Breast epithelium (tissue), 4 donors: Measurements from ENCODE around the gene OCEL1. TPM values are rescaled to one million over a fixed set of nuclear protein-coding genes. Genes with fewer than 3 reads are reported as not detected.

ENCODE experiments used
- DNase-seq, 2 donors: peaks; one replicate each; pipeline ENCODE4 v3.0.0-alpha.2; 2019; ENCODE audit warnings: low spot score in 2 of 2
- H3K27ac ChIP-seq, 2 donors: fragments of 200-600 bp; sonication (generic) in 1 of 2; one replicate each; pipeline ENCODE4 v1.5.1; 2016 to 2019; ENCODE audit warnings: mild to moderate bottlenecking in 1 of 2
- H3K27me3 ChIP-seq, 2 donors: fragments of 200-600 bp; sonication (generic) in 1 of 2; one replicate each; pipeline versions ENCODE4 v1.5.1 to v1.6.0; 2017 to 2019; ENCODE audit warnings: control low read depth in 1 of 2, mild to moderate bottlenecking in 1 of 2
- H3K36me3 ChIP-seq: fragments of 200-600 bp; one replicate; pipeline ENCODE4 v1.5.1; 2019
- H3K4me1 ChIP-seq, 2 donors: fragments of 200-600 bp; sonication (generic); one replicate each; pipeline ENCODE4 v1.5.1; 2016 to 2019; ENCODE audit warnings: control low read depth in 1 of 2
- H3K4me3 ChIP-seq, 3 donors: fragments of 200-600 bp; sonication (generic); 1 replicate in 2 of 3; 2 replicates in 1 of 3; pipeline ENCODE4 v1.5.1; 2016 to 2019; ENCODE audit warnings: mild to moderate bottlenecking in 3 of 3, moderate library complexity in 2 of 3
- H3K9me3 ChIP-seq, 2 donors: fragments of 200-600 bp; sonication (generic) in 1 of 2; one replicate each; pipeline ENCODE4 v1.5.1; 2016 to 2019; ENCODE audit warnings: control low read depth in 1 of 2
- POLR2A ChIP-seq: fragments of 450-650 bp; IDR thresholded peaks from one replicate; pipeline ENCODE4 v1.6.1; 2016; ENCODE audit warnings: antibody characterized with exemption, mild to moderate bottlenecking, moderate library complexity
- POLR2AphosphoS5 ChIP-seq, 3 donors: sonication (generic); formaldehyde crosslinking; IDR thresholded peaks; one replicate each; pipeline ENCODE4 v1.6.1; 2017; ENCODE audit warnings: antibody characterized with exemption in 3 of 3
- intact Hi-C: fragments of 100-400 bp; cut with DNase I; formaldehyde crosslinking; loops from one replicate; pipeline ENCODE4 v1.15.1; 2023; ENCODE audit warnings: low total_unique reads
- total RNA-seq, 3 donors: library from RNA; depleted of rRNA; stranded (reverse); fragments of >200 nt; gene quantifications; one replicate each; pipeline ENCODE4 v1.1.0, GENCODE V29; 2016
- TF ChIP-seq, protein P1 (sequence below), 3 donors: fragments of 450-650 bp; IDR thresholded peaks; one replicate each; pipeline ENCODE4 v1.5.1; 2016 to 2017; ENCODE audit warnings: antibody characterized with exemption in 3 of 3, mild to moderate bottlenecking in 3 of 3, moderate library complexity in 3 of 3

OCEL1 gene
- total RNA-seq, 3 donors from 2014 or later, result 8.8 to 13.8 (median 9.4) TPM

DNA sequence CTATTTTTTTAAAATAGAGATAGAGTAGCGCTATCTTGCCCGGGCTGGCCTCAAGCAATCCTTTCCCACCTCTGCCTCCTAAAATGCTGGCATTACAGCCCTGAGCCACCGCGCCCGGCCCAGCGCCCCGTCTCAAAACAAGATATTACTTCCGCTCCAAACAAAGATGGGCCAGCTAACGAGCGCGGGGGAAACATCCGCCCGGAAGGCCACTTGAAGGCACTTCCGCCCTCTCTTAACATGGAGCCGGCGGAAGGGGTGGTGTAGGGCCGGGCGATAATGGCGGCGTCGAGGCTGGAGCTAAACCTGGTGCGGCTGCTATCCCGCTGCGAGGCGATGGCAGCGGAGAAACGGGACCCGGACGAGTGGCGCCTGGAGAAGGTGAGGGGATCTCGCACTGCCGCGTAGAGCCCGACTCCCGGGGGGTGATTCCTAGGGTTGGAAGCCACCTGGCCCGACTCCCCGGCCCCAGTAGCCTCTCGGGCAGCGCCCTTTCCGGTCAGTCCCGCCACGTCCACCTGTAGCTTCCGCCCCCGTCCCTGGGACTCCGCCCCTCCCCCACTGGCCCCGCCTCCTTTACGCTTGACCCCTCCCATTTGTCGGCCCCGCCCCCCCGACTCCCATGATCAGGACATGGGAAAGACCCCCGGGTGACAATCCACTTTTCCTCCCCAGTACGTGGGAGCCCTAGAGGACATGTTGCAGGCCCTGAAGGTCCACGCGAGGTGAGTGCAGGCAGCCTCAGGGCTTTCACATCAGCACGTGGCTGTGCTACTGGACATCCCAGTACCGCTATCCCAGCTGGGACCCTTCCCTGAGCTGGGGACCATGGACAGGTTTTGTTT, 10.7 kb upstream of the OCEL1 start, which contains the start of gene USE1:
Gene USE1 (plus strand): TSS at position 231 of the 845 bp plus-strand sequence. CDS start 49 bp downstream, at position 280.
- intact Hi-C loops, result no loop called here
- H3K36me3 ChIP-seq, result no peaks in the 10 kb centered on the region

DNA sequence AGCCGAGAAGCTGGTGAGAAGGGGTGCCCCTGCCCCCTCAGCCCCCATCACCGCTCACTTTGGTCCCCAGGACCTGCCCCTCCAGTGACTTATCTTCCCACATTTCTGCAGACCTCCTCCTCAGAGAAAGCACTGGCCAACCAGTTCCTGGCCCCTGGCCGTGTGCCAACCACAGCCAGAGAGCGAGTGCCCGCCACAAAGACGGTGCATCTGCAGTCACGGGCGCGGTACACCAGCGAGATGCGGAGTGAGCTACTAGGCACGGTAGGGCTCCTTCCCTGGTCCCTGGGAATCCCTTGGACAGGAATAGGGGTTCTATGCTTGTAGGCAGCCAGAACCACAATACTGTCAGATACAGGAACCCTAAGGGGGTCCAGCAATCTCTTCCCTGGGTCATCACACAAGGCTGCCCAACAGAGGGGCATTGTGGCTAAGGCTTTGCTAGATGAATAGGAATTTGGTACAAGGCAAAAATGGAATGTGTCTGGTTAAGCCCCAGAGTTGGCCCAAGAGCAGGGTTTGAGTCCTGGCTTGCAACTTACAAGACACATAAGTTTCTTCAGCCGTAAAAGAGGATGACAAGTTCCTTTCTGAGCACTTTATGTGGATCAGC, 9.9 kb upstream of the OCEL1 start:
- DNase-seq, result no peak
- no peak for TF ChIP-seq POLR2AphosphoS5 (IDR thresholded peaks at IDR 0.05)
- TF ChIP-seq, protein P1, sequence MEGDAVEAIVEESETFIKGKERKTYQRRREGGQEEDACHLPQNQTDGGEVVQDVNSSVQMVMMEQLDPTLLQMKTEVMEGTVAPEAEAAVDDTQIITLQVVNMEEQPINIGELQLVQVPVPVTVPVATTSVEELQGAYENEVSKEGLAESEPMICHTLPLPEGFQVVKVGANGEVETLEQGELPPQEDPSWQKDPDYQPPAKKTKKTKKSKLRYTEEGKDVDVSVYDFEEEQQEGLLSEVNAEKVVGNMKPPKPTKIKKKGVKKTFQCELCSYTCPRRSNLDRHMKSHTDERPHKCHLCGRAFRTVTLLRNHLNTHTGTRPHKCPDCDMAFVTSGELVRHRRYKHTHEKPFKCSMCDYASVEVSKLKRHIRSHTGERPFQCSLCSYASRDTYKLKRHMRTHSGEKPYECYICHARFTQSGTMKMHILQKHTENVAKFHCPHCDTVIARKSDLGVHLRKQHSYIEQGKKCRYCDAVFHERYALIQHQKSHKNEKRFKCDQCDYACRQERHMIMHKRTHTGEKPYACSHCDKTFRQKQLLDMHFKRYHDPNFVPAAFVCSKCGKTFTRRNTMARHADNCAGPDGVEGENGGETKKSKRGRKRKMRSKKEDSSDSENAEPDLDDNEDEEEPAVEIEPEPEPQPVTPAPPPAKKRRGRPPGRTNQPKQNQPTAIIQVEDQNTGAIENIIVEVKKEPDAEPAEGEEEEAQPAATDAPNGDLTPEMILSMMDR (IDR thresholded peaks at IDR 0.05), result no peak
- no peak for TF ChIP-seq POLR2A
- Histone ChIP-seq H3K4me1 (peaks cover 0 to 4% of the 10 kb centered on the region in 2 donors), H3K27ac (peak overlapping the region in 1 of 2 donors; percentile 92), H3K27me3 (no peaks in the 10 kb centered on the region), H3K9me3 (no peaks in the 10 kb centered on the region), H3K4me3 (peak overlapping the region; percentile 56 to 86 (median 64)), H3K36me3 (no peaks in the 10 kb centered on the region)
- intact Hi-C loops, result no loop called here

More for the DNA sequence above, 10.7 kb upstream of the OCEL1 start, which contains the start of gene USE1:
- no peaks in the 10 kb centered on the region for H3K9me3 ChIP-seq
- no peaks in the 10 kb centered on the region for H3K27me3 ChIP-seq
- peak; percentile 84 to 89 (median 88) for TF ChIP-seq POLR2AphosphoS5 (IDR thresholded peaks at IDR 0.05)
- TF ChIP-seq, protein P1 (IDR thresholded peaks at IDR 0.05), result no peak
- TF ChIP-seq POLR2A, result peak; percentile 21
- peak; percentile 91 for DNase-seq
- H3K4me1 ChIP-seq, result peaks cover 0 to 4% of the 10 kb centered on the region in 2 donors
- H3K4me3 ChIP-seq, result peak within 1 kb of the TSS; percentile 56 to 86 (median 64)
- H3K27ac ChIP-seq, result peak within 1 kb of the TSS; percentile 92 to 99

DNA sequence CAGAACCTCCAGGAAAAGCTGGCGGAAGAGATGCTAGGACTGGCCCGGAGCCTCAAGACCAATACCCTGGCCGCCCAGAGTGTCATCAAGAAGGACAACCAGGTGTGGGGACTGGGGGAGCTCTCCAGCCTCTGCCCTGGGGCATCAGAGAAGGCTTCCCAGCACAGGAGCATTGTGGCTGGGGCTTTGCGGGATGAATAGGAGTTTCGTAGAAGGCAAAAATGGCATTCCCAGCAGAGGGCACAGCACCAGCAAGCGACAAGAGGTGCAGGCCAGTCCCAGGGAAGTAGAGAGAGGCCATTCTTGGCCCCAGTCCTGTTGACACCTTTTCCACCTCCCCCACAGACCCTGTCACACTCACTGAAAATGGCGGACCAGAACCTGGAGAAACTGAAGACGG, 6.7 kb upstream of the OCEL1 start:
- TF ChIP-seq POLR2AphosphoS5 (IDR thresholded peaks at IDR 0.05) (no peak), POLR2A (no peak)
- TF ChIP-seq, protein P1 (IDR thresholded peaks at IDR 0.05), result no peak
- Histone ChIP-seq H3K4me1 (peaks cover 0 to 4% of the 10 kb centered on the region in 2 donors), H3K27me3 (no peaks in the 10 kb centered on the region), H3K4me3 (no peak overlapping the region), H3K9me3 (no peaks in the 10 kb centered on the region), H3K36me3 (no peaks in the 10 kb centered on the region), H3K27ac (no peak overlapping the region)
- no peak for DNase-seq
- intact Hi-C loops, result no loop called here

DNA sequence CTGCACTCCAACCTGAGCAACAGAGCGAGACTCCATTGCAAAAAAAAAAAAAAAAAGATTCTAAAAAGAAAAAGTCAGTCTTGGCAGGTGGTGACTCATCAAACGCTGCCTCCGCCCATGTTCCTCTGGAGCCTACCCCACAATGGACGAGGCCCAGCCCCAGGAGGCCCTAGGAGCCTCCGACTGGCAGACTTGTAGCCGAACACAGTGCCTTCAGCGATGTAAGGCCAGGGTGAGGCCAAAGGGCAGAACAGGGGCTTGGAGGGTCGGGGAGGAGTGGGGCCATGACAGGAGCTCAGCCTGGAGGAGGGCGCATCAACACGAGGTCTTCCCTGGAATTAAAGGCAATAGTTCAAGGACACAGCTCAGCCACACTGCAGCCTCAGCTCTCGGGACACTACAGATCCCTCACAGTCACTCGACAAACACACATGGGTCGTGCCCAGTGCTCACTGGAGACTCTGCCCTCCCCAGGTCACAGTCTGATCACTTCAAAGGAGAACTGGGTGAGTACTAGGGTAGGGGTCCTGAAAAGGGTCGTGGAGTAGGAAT, 5.7 kb upstream of the OCEL1 start:
- TF ChIP-seq POLR2A, result no peak
- TF ChIP-seq POLR2AphosphoS5 (IDR thresholded peaks at IDR 0.05), result no peak
- TF ChIP-seq, protein P1 (IDR thresholded peaks at IDR 0.05), result no peak

More for the DNA sequence above, 5.7 kb upstream of the OCEL1 start:
- Histone ChIP-seq H3K4me3 (no peak overlapping the region), H3K4me1 (no peaks in the 10 kb centered on the region), H3K9me3 (no peaks in the 10 kb centered on the region), H3K27ac (no peak overlapping the region), H3K27me3 (no peaks in the 10 kb centered on the region), H3K36me3 (no peaks in the 10 kb centered on the region)
- intact Hi-C loops, result no loop called here
- no peak for DNase-seq
